Lower leg skin (tissue), 3 donors: ENCODE results near the gene ZFPM1.

ENCODE experiments used
- CTCF ChIP-seq, 3 donors: fragments of 450-650 bp; IDR thresholded peaks; one replicate each; pipeline ENCODE4 v1.5.1; 2016; ENCODE audit warnings: antibody characterized with exemption in 3 of 3, mild to moderate bottlenecking in 3 of 3, moderate library complexity in 2 of 3
- POLR2A ChIP-seq, 2 donors: fragments of 450-650 bp; IDR thresholded peaks; one replicate each; pipeline ENCODE4 v1.6.1; 2016 to 2017; ENCODE audit warnings: antibody characterized with exemption in 2 of 2, mild to moderate bottlenecking in 1 of 2, moderate library complexity in 1 of 2

GRCh38 chr16:88512728-88513696 is 59.9 kb downstream of the ZFPM1 start:
- TF ChIP-seq POLR2A (IDR thresholded peaks at IDR 0.05) (no peak), CTCF (IDR thresholded peaks at IDR 0.05) (no peak)
